Esophagus squamous epithelium (tissue), 5 donors: ENCODE results near the gene METAP2. TPM values are rescaled to one million over a fixed set of nuclear protein-coding genes. Genes with fewer than 3 reads are reported as not detected.
"Not testable (repeated sequence)": the region's sequence is repeated elsewhere in the genome, so short reads cannot be mapped to it uniquely, and the experiment has no call there.

Experiments used
- DNase-seq: peaks from one replicate; lab custom pipeline; 2025; lab: John Stamatoyannopoulos, UW
- H3K27ac ChIP-seq, 4 donors: fragments of 200-600 bp; sonication (generic); one replicate each; pipeline ENCODE4 v1.5.1; 2016 to 2019; ENCODE audit warnings: mild to moderate bottlenecking in 1 of 4
- H3K27me3 ChIP-seq, 4 donors: fragments of 200-600 bp; sonication (generic); 1 replicate in 3 of 4; 2 replicates in 1 of 4; pipeline versions ENCODE4 v1.5.1 to v1.6.0; 2017 to 2021; ENCODE audit warnings: antibody characterized with exemption in 1 of 4
- H3K36me3 ChIP-seq, 3 donors: fragments of 200-600 bp; sonication (generic); one replicate each; pipeline ENCODE4 v1.5.1; 2016 to 2019
- H3K4me1 ChIP-seq, 3 donors: fragments of 200-600 bp; sonication (generic); one replicate each; pipeline ENCODE4 v1.5.1; 2017 to 2019
- H3K4me3 ChIP-seq, 4 donors: fragments of 200-600 bp; sonication (generic); 1 replicate in 3 of 4; 2 replicates in 1 of 4; pipeline ENCODE4 v1.5.1; 2016 to 2019; ENCODE audit warnings: mild to moderate bottlenecking in 2 of 4, moderate library complexity in 1 of 4
- H3K9me3 ChIP-seq, 3 donors: fragments of 200-600 bp; sonication (generic); one replicate each; pipeline ENCODE4 v1.5.1; 2016 to 2019
- POLR2A ChIP-seq, 4 donors: fragments of 450-650 bp; IDR thresholded peaks; one replicate each; pipeline ENCODE4 v1.6.1; 2017; ENCODE audit warnings: antibody characterized with exemption in 4 of 4, mild to moderate bottlenecking in 4 of 4, moderate library complexity in 3 of 4
- WGBS, 2 donors: methylation state at CpG; one replicate each; pipeline ENCODE4 v1.1.5; 2018; 5-methylcytosine and 5-hydroxymethylcytosine counted together
- intact Hi-C: fragments of 100-400 bp; cut with DNase I; formaldehyde crosslinking; loops from one replicate; pipeline ENCODE4 v1.15.0; 2022
- total RNA-seq, 4 donors: library from RNA; depleted of rRNA; stranded (reverse); fragments of >200 nt; gene quantifications; one replicate each; pipeline ENCODE4 v1.1.0, GENCODE V29; 2016
- TF ChIP-seq, protein P1 (sequence below), 6 experiments: fragments of 450-650 bp in 4 of 6; fragments of 200-600 bp in 2 of 6; sonication (generic) in 2 of 6; IDR thresholded peaks; one replicate each; pipeline ENCODE4 v1.5.1; 2016 to 2019; ENCODE audit warnings: antibody characterized with exemption in 6 of 6, mild to moderate bottlenecking in 4 of 6, moderate library complexity in 4 of 6
- donor health status: DM: yes; HTN: yes; CAD: no.

Gene METAP2
- total RNA-seq, 4 donors from 2014 or later: 52.1 to 83.1 (median 62.1) TPM

DNA sequence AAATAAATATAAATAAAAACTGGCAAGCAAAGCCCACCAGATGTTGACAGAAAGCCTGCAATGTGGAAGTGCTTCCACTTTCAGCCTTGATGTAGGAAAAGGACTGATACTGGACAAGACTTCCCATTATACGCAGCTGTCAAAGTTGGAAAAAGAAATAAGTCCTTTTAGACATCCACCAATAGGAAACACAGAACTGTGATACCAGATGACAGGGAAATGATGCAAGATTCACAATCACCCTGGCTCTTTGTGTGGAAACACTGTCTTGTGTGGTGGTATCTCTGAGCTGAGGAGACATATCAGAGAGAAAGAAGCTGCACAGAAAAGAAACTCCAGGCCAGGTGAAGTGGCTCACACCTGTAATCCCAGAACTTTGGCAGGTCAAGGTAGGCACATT is 13.8 kb upstream of the METAP2 start:
- Histone ChIP-seq H3K27me3 (no peaks in the 10 kb centered on the region), H3K4me1 (no peaks in the 10 kb centered on the region), H3K36me3 (no peaks in the 10 kb centered on the region), H3K27ac (no peak overlapping the region), H3K9me3 (peaks cover 0 to 28% (median 21%) of the 10 kb centered on the region in 3 donors), H3K4me3 (no peak overlapping the region)
- DNase-seq: no peak
- WGBS, 2 donors: 83 to 91% methylated on average over 1 of the region's 1 CpG
- TF ChIP-seq, protein P1, sequence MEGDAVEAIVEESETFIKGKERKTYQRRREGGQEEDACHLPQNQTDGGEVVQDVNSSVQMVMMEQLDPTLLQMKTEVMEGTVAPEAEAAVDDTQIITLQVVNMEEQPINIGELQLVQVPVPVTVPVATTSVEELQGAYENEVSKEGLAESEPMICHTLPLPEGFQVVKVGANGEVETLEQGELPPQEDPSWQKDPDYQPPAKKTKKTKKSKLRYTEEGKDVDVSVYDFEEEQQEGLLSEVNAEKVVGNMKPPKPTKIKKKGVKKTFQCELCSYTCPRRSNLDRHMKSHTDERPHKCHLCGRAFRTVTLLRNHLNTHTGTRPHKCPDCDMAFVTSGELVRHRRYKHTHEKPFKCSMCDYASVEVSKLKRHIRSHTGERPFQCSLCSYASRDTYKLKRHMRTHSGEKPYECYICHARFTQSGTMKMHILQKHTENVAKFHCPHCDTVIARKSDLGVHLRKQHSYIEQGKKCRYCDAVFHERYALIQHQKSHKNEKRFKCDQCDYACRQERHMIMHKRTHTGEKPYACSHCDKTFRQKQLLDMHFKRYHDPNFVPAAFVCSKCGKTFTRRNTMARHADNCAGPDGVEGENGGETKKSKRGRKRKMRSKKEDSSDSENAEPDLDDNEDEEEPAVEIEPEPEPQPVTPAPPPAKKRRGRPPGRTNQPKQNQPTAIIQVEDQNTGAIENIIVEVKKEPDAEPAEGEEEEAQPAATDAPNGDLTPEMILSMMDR (IDR thresholded peaks at IDR 0.05): no peak
- TF ChIP-seq POLR2A (IDR thresholded peaks at IDR 0.05): no peak
- intact Hi-C loops: no loop called here

DNA sequence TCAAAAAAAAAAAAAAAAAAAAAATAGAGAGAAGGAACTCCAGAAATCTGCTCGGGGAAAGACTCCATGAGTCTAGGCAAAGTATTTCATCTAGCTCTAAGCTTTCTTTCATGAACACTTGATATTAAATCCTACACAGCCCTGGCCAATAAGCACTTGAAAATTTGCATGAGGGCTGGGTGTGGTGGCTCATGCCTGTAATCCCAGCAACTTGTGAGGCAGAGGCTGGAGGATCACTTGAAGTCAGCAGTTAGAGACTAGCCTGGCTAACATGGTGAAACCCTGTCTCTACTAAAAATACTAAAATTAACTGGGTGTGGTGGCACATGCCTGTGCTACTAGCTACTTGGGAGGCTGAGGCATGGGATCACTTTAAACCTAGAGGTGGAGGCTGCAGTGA is 13.1 kb upstream of the METAP2 start:
- Histone ChIP-seq H3K4me1 (no peaks in the 10 kb centered on the region), H3K27me3 (no peaks in the 10 kb centered on the region), H3K9me3 (peaks cover 0 to 28% (median 21%) of the 10 kb centered on the region in 3 donors), H3K27ac (no peak overlapping the region), H3K4me3 (no peak overlapping the region), H3K36me3 (no peaks in the 10 kb centered on the region)
- 44 to 80% methylated on average over 1 of the region's 1 CpG for WGBS, 2 donors
- no peak for TF ChIP-seq POLR2A (IDR thresholded peaks at IDR 0.05)
- TF ChIP-seq, protein P1 (IDR thresholded peaks at IDR 0.05): no peak
- intact Hi-C loops: no loop called here
- DNase-seq: no peak

- Histone ChIP-seq H3K4me3 (no peak overlapping the region), H3K4me1 (no peaks in the 10 kb centered on the region), H3K27ac (no peak overlapping the region), H3K27me3 (no peaks in the 10 kb centered on the region), H3K9me3 (peaks cover 0 to 20% (median 13%) of the 10 kb centered on the region in 3 donors), H3K36me3 (no peaks in the 10 kb centered on the region)
- no peak for TF ChIP-seq POLR2A (IDR thresholded peaks at IDR 0.05)
- TF ChIP-seq, protein P1 (IDR thresholded peaks at IDR 0.05): no peak
- 82 to 83% methylated on average over 4 of the region's 4 CpGs for WGBS, 2 donors
- no peak for DNase-seq
- intact Hi-C loops: no loop called here
Measured at GRCh38 chr12:95462081-95462480, 11.9 kb upstream of the METAP2 start.

DNA sequence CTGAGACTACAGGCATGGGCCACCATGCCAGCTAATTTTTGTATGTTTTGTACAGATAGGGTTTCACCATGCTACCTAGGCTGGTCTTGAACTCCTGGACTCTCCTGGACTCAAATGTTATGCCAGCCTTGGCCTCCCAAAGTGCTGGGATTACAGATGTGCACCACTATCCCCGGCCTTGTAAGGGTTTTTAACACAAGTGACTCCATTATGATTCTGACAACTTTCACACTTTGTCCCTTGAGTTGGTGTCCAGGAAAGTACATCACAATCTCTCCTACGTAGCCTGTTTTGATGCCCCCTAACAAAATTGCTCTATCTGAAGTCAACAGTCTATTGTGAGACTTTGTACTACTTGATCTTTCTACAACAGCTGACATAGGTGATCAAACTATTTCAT is 11.4 kb upstream of the METAP2 start:
- H3K27me3 ChIP-seq: no peaks in the 10 kb centered on the region
- no peaks in the 10 kb centered on the region for H3K36me3 ChIP-seq
- H3K4me3 ChIP-seq: no peak overlapping the region
- TF ChIP-seq POLR2A (IDR thresholded peaks at IDR 0.05): no peak
- TF ChIP-seq, protein P1 (IDR thresholded peaks at IDR 0.05): no peak
- no peak overlapping the region for H3K27ac ChIP-seq
- no peaks in the 10 kb centered on the region for H3K4me1 ChIP-seq
- peaks cover 0 to 16% (median 9%) of the 10 kb centered on the region in 3 donors for H3K9me3 ChIP-seq
- WGBS, 2 donors: 89 to 100% methylated on average over 2 of the region's 2 CpGs
- intact Hi-C loops: no loop called here
- DNase-seq: no peak

- intact Hi-C loops: no loop called here
- DNase-seq: no peak
- no peak overlapping the region for H3K27ac ChIP-seq
- H3K36me3 ChIP-seq: no peaks in the 10 kb centered on the region
- H3K4me1 ChIP-seq: no peaks in the 10 kb centered on the region
- H3K4me3 ChIP-seq: no peak overlapping the region
- H3K9me3 ChIP-seq: peaks cover 0 to 11% (median 4%) of the 10 kb centered on the region in 3 donors
- TF ChIP-seq, protein P1 (IDR thresholded peaks at IDR 0.05): no peak
- no peak for TF ChIP-seq POLR2A (IDR thresholded peaks at IDR 0.05)
- WGBS, 2 donors: 79 to 84% methylated on average over 4 of the region's 4 CpGs
- no peaks in the 10 kb centered on the region for H3K27me3 ChIP-seq
Measured at GRCh38 chr12:95463050-95463449, 10.9 kb upstream of the METAP2 start.

DNA sequence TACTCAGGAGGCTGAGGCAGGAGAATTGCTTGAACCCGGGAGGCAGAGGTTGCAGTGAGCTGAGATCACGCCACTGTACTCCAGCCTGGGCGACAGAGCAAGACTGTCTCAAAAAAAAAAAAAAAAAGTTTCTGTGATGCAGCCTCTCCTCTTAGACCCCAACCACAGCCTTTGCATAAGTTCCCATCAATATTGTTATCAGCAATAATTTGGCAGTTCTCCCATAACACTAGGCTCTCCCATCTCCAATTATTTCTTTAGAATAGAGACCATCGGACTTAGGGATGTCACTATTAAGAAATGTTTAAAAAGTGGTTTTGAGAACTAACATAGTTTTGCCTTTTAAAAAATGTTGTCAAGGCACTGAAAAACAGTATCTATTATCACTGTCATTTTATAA is 10.2 kb upstream of the METAP2 start:
- intact Hi-C loops, H3K27me3 ChIP-seq, DNase-seq, H3K27ac ChIP-seq, H3K4me1 ChIP-seq, H3K4me3 ChIP-seq, H3K36me3 ChIP-seq, H3K9me3 ChIP-seq: not testable (repeated sequence)
- WGBS, 2 donors: 61 to 74% methylated on average over 2 to 3 of the region's 4 CpGs
